Common myeloid progenitor, CD34-positive (primary cell): Measurements from ENCODE around the gene TMEM88.

Source experiments
- CTCF ChIA-PET: fragments of 350-600 bp; sonication (Branson Sonifier 250); formaldehyde crosslinking; loops from one replicate; lab custom pipeline; 2021; ENCODE audit warnings: antibody characterized with exemption; lab: Charles Lee
- POLR2A ChIA-PET: fragments of 350-600 bp; sonication (Branson Sonifier 250); formaldehyde crosslinking; loops from one replicate; lab custom pipeline; 2021; ENCODE audit warnings: antibody characterized with exemption; lab: Charles Lee
- DNase-seq, 3 donors: peaks; one replicate each; pipeline versions ENCODE4 v3.0.0 to v3.0.0-alpha.2; 2013
- H3K27ac ChIP-seq, 2 experiments: 1 replicate in 1 of 2; 2 replicates in 1 of 2; pipeline ENCODE4 v1.7.0; 2013; ENCODE audit warnings: inconsistent platforms in 2 of 2, low read length in 2 of 2, mild to moderate bottlenecking in 2 of 2, low read depth in 1 of 2, moderate library complexity in 1 of 2; ENCODE audit not compliant: severe bottlenecking in 2 of 2, insufficient read depth in 1 of 2, poor library complexity in 1 of 2
- H3K27me3 ChIP-seq, 5 experiments: replicated peaks in 2 of 5; 1 replicate in 3 of 5; 2 replicates in 2 of 5; pipeline versions ENCODE4 v1.6.1 to v1.7.0; 2013; ENCODE audit warnings: low read length in 4 of 5, mild to moderate bottlenecking in 2 of 5, moderate library complexity in 2 of 5, inconsistent platforms in 1 of 5; ENCODE audit not compliant: insufficient read depth in 5 of 5, control insufficient read depth in 4 of 5
- H3K36me3 ChIP-seq, 4 experiments: 1 replicate in 2 of 4; 2 replicates in 2 of 4; pipeline versions ENCODE4 v1.6.1 to v1.7.0; 2013; ENCODE audit warnings: low read length in 3 of 4, control low read depth in 1 of 4, mild to moderate bottlenecking in 1 of 4; ENCODE audit not compliant: control insufficient read depth in 4 of 4, insufficient read depth in 4 of 4
- H3K4me1 ChIP-seq, 4 experiments: 1 replicate in 3 of 4; 2 replicates in 1 of 4; pipeline versions ENCODE4 v1.6.1 to v1.7.1; 2013; ENCODE audit warnings: low read length in 3 of 4, mild to moderate bottlenecking in 3 of 4, control low read depth in 1 of 4, inconsistent platforms in 1 of 4, moderate library complexity in 1 of 4; ENCODE audit not compliant: control insufficient read depth in 4 of 4, insufficient read depth in 4 of 4; ENCODE audit errors: control extremely low read depth in 1 of 4
- H3K4me3 ChIP-seq, 7 experiments: 1 replicate in 4 of 7; 2 replicates in 3 of 7; pipeline versions ENCODE4 v1.5.1 to v1.7.0; 2013; ENCODE audit warnings: mild to moderate bottlenecking in 7 of 7, low read length in 6 of 7, moderate library complexity in 6 of 7, inconsistent platforms in 2 of 7, low read depth in 2 of 7, control low read depth in 1 of 7; ENCODE audit not compliant: insufficient read depth in 4 of 7, control insufficient read depth in 1 of 7; ENCODE audit errors: extremely low read depth in 1 of 7
- H3K9me3 ChIP-seq, 5 experiments: 1 replicate in 4 of 5; 2 replicates in 1 of 5; pipeline versions ENCODE4 v1.6.1 to v1.7.1; 2013; ENCODE audit warnings: low read length in 4 of 5, mild to moderate bottlenecking in 2 of 5, inconsistent platforms in 1 of 5, low read depth in 1 of 5, moderate library complexity in 1 of 5; ENCODE audit not compliant: control insufficient read depth in 4 of 5, insufficient read depth in 2 of 5; ENCODE audit errors: control extremely low read depth in 1 of 5
- WGBS: methylation state at CpG from one replicate; pipeline ENCODE4 v1.1.5; 2013; ENCODE audit not compliant: insufficient coverage; 5-methylcytosine and 5-hydroxymethylcytosine counted together

Gene TMEM88

DNA sequence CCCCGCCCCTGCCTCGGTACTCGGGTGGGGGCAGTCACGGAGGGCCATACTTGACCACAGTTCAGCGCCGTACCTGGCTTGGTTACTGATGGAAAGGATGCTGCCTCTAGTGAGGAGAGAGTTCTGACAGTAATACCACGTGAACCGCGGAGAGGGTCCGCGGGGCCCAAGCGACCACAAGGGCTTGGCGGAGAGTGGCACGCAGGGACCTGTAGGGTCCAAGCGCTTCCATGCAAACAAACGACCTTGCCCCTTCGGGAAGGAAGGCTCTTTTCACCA is 11.7 kb upstream of the TMEM88 start:
- peaks cover 2 to 40% (median 24%) of the 10 kb centered on the region in 4 experiments for H3K36me3 ChIP-seq
- peaks cover 11 to 68% (median 66%) of the 10 kb centered on the region in 4 experiments for H3K4me1 ChIP-seq
- DNase-seq: no peak

DNA sequence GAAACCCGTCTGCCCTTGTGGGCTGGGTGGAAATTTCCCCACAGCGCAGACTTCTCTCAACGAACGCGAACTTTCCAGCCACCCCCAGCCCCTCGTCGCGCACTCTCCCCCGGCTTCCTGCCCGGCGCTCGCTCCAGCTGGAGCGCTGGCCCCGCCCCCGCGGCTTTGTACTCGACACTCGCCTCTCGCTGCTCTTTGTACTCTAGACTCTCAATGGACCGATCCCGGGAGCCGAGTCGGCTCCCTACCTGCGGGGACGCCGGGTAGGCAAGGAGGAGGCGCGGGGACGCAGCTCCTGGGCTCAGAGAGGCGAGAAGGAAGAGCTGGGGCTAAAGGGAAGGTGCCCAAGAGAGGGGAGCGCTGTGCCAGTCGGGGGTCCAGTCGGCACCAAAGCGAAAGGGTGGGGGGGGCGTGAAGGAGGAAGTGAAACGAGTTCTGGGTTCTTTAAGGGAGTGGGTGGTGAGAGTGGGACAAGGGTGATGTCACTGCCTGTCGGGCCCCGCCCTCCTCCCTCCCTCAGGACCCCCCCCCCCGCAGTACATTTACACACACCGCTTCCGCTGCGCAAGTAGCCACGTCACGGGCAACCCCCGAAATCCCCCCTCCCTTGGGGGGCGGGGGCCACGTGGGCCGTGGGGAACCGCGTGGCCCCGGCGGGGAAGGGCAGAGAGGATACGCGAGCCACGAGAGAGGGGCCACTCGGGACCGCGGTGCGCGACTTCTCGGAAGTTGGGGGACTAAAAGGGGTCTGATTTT is 11.2 kb upstream of the TMEM88 start:
- under 1% methylated on average over 36 of the region's 61 CpGs for WGBS
- H3K4me1 ChIP-seq: peaks cover 11 to 63% (median 62%) of the 10 kb centered on the region in 4 experiments

More for the DNA sequence above, 11.7 kb upstream of the TMEM88 start:
- ChIA-PET CTCF (interaction anchor here (0.8 to 2.5 kb wide), 4 partner anchors 10 to 89 kb away, joined by 3 to 8 read pairs (median 5); partner anchors contain the start of genes CNTROB, CYB5D1, NAA38 and TRAPPC1), POLR2A (interaction anchor here (0.9 to 4.1 kb wide), 10 partner anchors 8 to 262 kb away, joined by 3 to 37 read pairs (median 6); partner anchors contain the start of genes CYB5D1, KDM6B, NAA38 and TP53)
- 2% methylated on average over 12 of the region's 17 CpGs for WGBS
- Histone ChIP-seq H3K27ac (peak overlapping the region; percentile 94 to 96), H3K4me3 (peak overlapping the region; percentile 49 to 90 (median 80)), H3K9me3 (no peaks in the 10 kb centered on the region), H3K27me3 (no peaks in the 10 kb centered on the region)

DNA sequence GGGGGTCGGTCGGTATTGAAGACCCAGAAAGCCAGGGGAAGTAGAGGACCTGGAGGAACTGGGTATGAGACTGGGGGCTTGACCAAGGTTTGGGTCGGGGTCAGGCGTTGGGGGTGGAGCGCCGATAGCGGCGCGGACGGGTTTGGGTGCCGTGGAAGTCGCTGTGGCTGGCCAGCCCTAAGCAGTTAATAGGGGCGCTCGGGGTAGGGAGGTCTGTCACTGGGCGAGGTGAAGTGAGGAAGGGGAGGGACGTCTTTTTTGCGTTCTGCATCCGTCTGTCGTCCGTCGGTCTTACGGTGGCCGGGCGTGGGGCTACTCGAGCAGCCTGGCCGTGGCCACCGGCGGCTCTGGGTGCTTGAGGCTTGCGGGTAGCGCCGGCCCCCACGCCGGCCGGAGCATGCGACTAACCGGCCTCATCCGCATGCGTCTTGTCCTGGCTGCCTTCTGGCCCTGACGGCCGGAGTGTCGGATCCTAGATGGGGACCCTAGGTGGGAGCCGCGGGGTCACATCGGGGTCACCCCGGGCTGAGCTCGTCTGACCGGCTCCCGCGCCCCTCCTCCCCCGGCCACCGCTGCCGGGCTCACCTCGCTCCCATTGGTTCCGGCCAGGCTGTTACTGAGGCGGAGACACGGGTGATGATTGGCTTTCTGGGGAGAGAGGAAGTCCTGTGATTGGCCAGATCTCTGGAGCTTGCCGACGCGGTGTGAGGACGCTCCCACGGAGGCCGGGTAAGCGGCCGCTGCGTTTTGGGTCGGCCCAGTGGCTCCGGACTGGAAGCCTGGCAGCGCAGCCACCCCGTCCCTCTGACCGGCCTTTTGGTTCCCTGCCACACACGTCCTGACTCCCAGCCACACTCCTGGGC is 10.3 kb upstream of the TMEM88 start:
- DNase-seq: peak; percentile 88 to 91 (median 90)
- H3K27ac ChIP-seq: peak overlapping the region; percentile 94 to 96
- H3K27me3 ChIP-seq: no peaks in the 10 kb centered on the region
- 0% methylated on average over 51 of the region's 71 CpGs for WGBS
- CTCF ChIA-PET: interaction anchor here (0.8 to 2.8 kb wide), 14 partner anchors 8 to 28 kb away, joined by 3 to 27 read pairs (median 4); partner anchors contain the start of genes CYB5D1, KDM6B and NAA38
- peaks cover 5 to 52% (median 31%) of the 10 kb centered on the region in 4 experiments for H3K36me3 ChIP-seq
- H3K9me3 ChIP-seq: no peaks in the 10 kb centered on the region
- H3K4me1 ChIP-seq: peaks cover 11 to 55% (median 53%) of the 10 kb centered on the region in 4 experiments
- POLR2A ChIA-PET: interaction anchor here (0.5 to 4.1 kb wide), 8 partner anchors 9 to 166 kb away, joined by 3 to 37 read pairs (median 4); partner anchors contain the start of genes KDM6B and NAA38
- peak overlapping the region; percentile 59 to 90 (median 78) for H3K4me3 ChIP-seq

More for the DNA sequence above, 11.2 kb upstream of the TMEM88 start:
- Histone ChIP-seq H3K27ac (peak overlapping the region; percentile 94 to 96), H3K27me3 (no peaks in the 10 kb centered on the region), H3K9me3 (no peaks in the 10 kb centered on the region), H3K36me3 (peaks cover 2 to 44% (median 25%) of the 10 kb centered on the region in 4 experiments), H3K4me3 (peak overlapping the region; percentile 59 to 90 (median 80))
- ChIA-PET POLR2A (interaction anchor here (0.9 to 4.1 kb wide), 10 partner anchors 8 to 263 kb away, joined by 3 to 37 read pairs (median 6); partner anchors contain the start of genes CYB5D1, KDM6B, NAA38 and TP53), CTCF (interaction anchor here (0.8 to 2.5 kb wide), 4 partner anchors 10 to 89 kb away, joined by 3 to 8 read pairs (median 5); partner anchors contain the start of genes CNTROB, CYB5D1, NAA38 and TRAPPC1)
- peak; percentile 93 to 97 (median 96) for DNase-seq

DNA sequence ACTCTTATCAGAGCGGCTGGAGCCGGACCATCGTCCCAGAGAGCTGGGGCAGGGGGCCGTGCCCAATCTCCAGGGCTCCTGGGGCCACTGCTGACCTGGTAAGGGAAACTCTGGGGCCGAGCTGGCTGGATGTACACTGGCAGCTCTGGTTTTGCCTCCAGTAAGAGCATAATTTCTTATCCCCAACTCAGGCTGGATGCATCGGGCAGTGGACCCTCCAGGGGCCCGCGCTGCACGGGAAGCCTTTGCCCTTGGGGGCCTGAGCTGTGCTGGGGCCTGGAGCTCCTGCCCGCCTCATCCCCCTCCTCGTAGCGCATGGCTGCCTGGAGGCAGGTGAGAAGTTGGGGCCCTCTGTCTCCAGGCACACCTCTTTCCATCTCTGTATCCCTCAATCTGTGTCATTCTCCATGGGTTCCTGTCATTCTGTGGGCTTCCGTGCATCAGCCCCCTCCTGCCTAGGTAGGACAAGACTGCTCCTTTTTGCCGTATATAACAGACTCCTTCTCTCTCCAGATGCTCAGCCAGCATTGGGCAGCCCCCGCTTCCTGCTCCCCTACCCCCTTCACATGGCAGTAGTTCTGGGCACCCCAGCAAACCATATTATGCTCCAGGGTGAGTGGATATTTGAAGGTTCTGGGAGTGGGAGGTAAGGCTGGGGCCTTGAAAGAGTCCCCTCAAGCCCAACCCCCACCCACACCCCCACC is 9.4 kb upstream of the TMEM88 start:
- ChIA-PET CTCF (interaction anchor here (0.8 to 2.8 kb wide), 10 partner anchors 9 to 29 kb away, joined by 3 to 27 read pairs (median 4); partner anchors contain the start of genes KDM6B and NAA38), POLR2A (interaction anchor here (1.0 to 4.1 kb wide), 6 partner anchors 8 to 24 kb away, joined by 3 to 37 read pairs (median 6); partner anchors contain the start of genes KDM6B and NAA38)
- no peak for DNase-seq
- Histone ChIP-seq H3K27me3 (no peaks in the 10 kb centered on the region), H3K4me3 (peak overlapping the region in 5 of 7 experiments; percentile 73 to 90 (median 80)), H3K27ac (peak overlapping the region; percentile 94 to 96), H3K36me3 (peaks cover 7 to 55% (median 35%) of the 10 kb centered on the region in 4 experiments), H3K9me3 (no peaks in the 10 kb centered on the region), H3K4me1 (peaks cover 7 to 46% (median 44%) of the 10 kb centered on the region in 4 experiments)
- 94% methylated on average over 12 of the region's 15 CpGs for WGBS

DNA sequence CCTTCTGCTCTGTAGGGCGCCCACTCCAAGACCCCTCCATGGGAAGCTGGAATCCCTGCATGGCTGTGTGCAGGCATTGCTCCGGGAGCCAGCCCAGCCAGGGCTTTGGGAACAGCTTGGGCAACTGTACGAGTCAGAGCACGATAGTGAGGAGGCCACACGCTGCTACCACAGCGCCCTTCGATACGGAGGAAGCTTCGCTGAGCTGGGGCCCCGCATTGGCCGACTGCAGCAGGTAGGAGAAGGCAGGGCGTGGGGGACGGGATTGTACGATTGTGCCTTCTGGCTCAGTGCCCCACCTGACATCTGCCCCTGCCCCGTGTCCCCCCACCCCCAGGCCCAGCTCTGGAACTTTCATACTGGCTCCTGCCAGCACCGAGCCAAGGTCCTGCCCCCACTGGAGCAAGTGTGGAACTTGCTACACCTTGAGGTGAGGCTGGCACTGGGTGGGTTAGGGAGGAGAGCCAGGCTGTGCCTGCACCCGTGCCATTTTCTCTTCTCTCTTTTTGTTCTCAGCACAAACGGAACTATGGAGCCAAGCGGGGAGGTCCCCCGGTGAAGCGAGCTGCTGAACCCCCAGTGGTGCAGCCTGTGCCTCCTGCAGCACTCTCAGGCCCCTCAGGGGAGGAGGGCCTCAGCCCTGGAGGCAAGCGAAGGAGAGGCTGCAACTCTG is 8.7 kb upstream of the TMEM88 start:
- DNase-seq: no peak
- no peak overlapping the region for H3K27ac ChIP-seq
- H3K27me3 ChIP-seq: no peaks in the 10 kb centered on the region
- no peak overlapping the region for H3K4me3 ChIP-seq
- peaks cover under 1 to 40% (median 38%) of the 10 kb centered on the region in 4 experiments for H3K4me1 ChIP-seq
- H3K36me3 ChIP-seq: peaks cover 8 to 56% (median 35%) of the 10 kb centered on the region in 4 experiments
- ChIA-PET CTCF (interaction anchor here (1.0 to 2.8 kb wide), 2 partner anchors 11 to 12 kb away, joined by 3 to 27 read pairs; partner anchors contain the start of genes CYB5D1, KDM6B and NAA38), POLR2A (interaction anchor here (4.1 kb wide), 1 partner anchor 11 kb away, joined by 37 read pairs; no protein-coding TSS in a partner anchor)
- 98% methylated on average over 16 of the region's 22 CpGs for whole genome bisulfite sequencing
- no peaks in the 10 kb centered on the region for H3K9me3 ChIP-seq
